ENCODE results near the gene SLC16A8. TPM values are rescaled to one million over a fixed set of nuclear protein-coding genes. Genes with fewer than 3 reads are reported as not detected.
"Not testable (repeated sequence)": the region's sequence is repeated elsewhere in the genome, so short reads cannot be mapped to it uniquely, and the experiment has no call there.

Gene SLC16A8
- total and polyA plus RNA-seq, 2 experiments from 2014 or later: 0.52 to 0.66 TPM

DNA sequence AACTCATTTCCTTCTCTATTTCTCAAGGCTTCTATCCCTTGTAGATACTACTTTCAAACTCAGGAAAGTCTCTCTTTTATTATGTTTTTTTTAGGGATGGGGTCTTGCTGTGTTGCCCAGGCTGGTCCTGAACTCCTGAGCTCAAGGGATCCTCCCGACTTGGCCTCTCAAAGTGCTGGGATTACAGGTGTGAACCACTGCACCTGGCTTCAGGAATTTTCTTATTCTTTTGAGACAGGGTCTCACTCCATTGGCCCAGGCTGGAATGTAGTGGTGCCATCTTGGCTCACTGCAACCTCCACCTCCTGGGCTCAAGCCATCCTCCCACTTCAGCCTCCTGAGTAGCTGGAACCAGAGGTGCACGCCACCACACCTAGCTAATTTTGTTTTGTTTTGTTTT, 4.8 kb downstream of the SLC16A8 start:
- not testable (repeated sequence) for H3K4me1 Mint-ChIP-seq; H3K36me3 Mint-ChIP-seq (ENCODE audit: low read depth); H3K9me3 Mint-ChIP-seq; H4K20me1 ChIP-seq (replicated peaks; ENCODE audit: insufficient read depth); ATAC-seq; H3K79me2 ChIP-seq (replicated peaks; ENCODE audit: insufficient read depth); H3K4me3 ChIP-seq; H3K36me3 ChIP-seq (ENCODE audit: insufficient read depth); H3K27ac ChIP-seq (ENCODE audit: low read depth); H3K4me2 ChIP-seq; H3K9me2 ChIP-seq (ENCODE audit: insufficient read depth); H2AFZ ChIP-seq; DNase-seq (ENCODE audit: low spot score); H3K27ac Mint-ChIP-seq; H3K4me3 Mint-ChIP-seq; H3F3A ChIP-seq (replicated peaks; ENCODE audit: low read depth)
- peaks cover 38% of the 10 kb centered on the region for H3K27me3 ChIP-seq (ENCODE audit: insufficient read depth)
- peaks cover 18% of the 10 kb centered on the region; the same call in 1 of the 2 replicates for H3K4me1 ChIP-seq (ENCODE audit: insufficient read depth)
- peaks cover 31% of the 10 kb centered on the region for H3K27me3 Mint-ChIP-seq (ENCODE audit: insufficient read depth, low read depth, poor library complexity)

- no peak overlapping the region for H3K4me2 ChIP-seq
- no peak overlapping the region for H3K4me3 ChIP-seq
- no peaks in the 10 kb centered on the region; the same call in 1 of the 2 replicates for H4K20me1 ChIP-seq (replicated peaks; ENCODE audit: insufficient read depth)
- no peak for DNase-seq (ENCODE audit: low spot score)
- Mint-ChIP-seq H3K9me3 (no peaks in the 10 kb centered on the region), H3K27me3 (ENCODE audit: insufficient read depth, low read depth, poor library complexity) (peaks cover 31% of the 10 kb centered on the region), H3K27ac (no peak overlapping the region), H3K4me3 (no peak overlapping the region), H3K4me1 (peaks cover 6% of the 10 kb centered on the region; the same call in 2 of the 3 replicates), H3K36me3 (ENCODE audit: low read depth) (peaks cover 6% of the 10 kb centered on the region; the same call in 2 of the 3 replicates)
- no peaks in the 10 kb centered on the region for H3K9me2 ChIP-seq (ENCODE audit: insufficient read depth)
- no peaks in the 10 kb centered on the region for H3K79me2 ChIP-seq (replicated peaks; ENCODE audit: insufficient read depth)
- TF ChIP-seq ZNF114 (CRISPR knock-in tag; IDR thresholded peaks at IDR 0.05) (no peak), JUNB (IDR thresholded peaks at IDR 0.05; ENCODE audit: unreplicated experiment) (no peak), ZNF331 (CRISPR knock-in tag; IDR thresholded peaks at IDR 0.05; ENCODE audit: low read depth) (no peak), POLR2AphosphoS5 (IDR thresholded peaks at IDR 0.05; ENCODE audit: low read depth) (no peak), ZNF462 (CRISPR knock-in tag; IDR thresholded peaks at IDR 0.05) (no peak), NANOG (IDR thresholded peaks at IDR 0.05; ENCODE audit: borderline replicate concordance) (no peak), EZH2 (IDR thresholded peaks at IDR 0.05; ENCODE audit: low read depth, unreplicated experiment) (no peak), EZH2phosphoT487 (IDR thresholded peaks at IDR 0.05; ENCODE audit: unreplicated experiment) (no peak)
- TF ChIP-seq, protein P1, sequence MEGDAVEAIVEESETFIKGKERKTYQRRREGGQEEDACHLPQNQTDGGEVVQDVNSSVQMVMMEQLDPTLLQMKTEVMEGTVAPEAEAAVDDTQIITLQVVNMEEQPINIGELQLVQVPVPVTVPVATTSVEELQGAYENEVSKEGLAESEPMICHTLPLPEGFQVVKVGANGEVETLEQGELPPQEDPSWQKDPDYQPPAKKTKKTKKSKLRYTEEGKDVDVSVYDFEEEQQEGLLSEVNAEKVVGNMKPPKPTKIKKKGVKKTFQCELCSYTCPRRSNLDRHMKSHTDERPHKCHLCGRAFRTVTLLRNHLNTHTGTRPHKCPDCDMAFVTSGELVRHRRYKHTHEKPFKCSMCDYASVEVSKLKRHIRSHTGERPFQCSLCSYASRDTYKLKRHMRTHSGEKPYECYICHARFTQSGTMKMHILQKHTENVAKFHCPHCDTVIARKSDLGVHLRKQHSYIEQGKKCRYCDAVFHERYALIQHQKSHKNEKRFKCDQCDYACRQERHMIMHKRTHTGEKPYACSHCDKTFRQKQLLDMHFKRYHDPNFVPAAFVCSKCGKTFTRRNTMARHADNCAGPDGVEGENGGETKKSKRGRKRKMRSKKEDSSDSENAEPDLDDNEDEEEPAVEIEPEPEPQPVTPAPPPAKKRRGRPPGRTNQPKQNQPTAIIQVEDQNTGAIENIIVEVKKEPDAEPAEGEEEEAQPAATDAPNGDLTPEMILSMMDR (conservative IDR thresholded peaks at IDR 0.05; ENCODE audit: low read depth in 2 of 2): no peak
- TF ChIP-seq, protein P2, sequence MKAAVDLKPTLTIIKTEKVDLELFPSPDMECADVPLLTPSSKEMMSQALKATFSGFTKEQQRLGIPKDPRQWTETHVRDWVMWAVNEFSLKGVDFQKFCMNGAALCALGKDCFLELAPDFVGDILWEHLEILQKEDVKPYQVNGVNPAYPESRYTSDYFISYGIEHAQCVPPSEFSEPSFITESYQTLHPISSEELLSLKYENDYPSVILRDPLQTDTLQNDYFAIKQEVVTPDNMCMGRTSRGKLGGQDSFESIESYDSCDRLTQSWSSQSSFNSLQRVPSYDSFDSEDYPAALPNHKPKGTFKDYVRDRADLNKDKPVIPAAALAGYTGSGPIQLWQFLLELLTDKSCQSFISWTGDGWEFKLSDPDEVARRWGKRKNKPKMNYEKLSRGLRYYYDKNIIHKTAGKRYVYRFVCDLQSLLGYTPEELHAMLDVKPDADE (IDR thresholded peaks at IDR 0.05): no peak
- H3F3A ChIP-seq (replicated peaks; ENCODE audit: low read depth): no peaks in the 10 kb centered on the region
- peaks cover 16% of the 10 kb centered on the region; the same call in 1 of the 2 replicates for H3K4me1 ChIP-seq (ENCODE audit: insufficient read depth)
- peaks cover 38% of the 10 kb centered on the region for H3K27me3 ChIP-seq (ENCODE audit: insufficient read depth)
- H3K36me3 ChIP-seq (ENCODE audit: insufficient read depth): no peaks in the 10 kb centered on the region
- no peak for ATAC-seq
- H3K27ac ChIP-seq (ENCODE audit: low read depth): no peak overlapping the region
- no peak overlapping the region for H2AFZ ChIP-seq
These were observed 5.7 kb downstream of the SLC16A8 start for GRCh38 chr22:38078046-38078840.
